Astrocyte of the hippocampus (primary cell): ENCODE data around the gene ABLIM1.
A peak's percentile ranks its signal among the peaks of the same experiment; 100 is the strongest.

ENCODE experiments used
- DNase-seq: peaks from one replicate; pipeline ENCODE4 v3.0.0; 2011; ENCODE audit warnings: low read depth, low spot score

Gene ABLIM1

DNA sequence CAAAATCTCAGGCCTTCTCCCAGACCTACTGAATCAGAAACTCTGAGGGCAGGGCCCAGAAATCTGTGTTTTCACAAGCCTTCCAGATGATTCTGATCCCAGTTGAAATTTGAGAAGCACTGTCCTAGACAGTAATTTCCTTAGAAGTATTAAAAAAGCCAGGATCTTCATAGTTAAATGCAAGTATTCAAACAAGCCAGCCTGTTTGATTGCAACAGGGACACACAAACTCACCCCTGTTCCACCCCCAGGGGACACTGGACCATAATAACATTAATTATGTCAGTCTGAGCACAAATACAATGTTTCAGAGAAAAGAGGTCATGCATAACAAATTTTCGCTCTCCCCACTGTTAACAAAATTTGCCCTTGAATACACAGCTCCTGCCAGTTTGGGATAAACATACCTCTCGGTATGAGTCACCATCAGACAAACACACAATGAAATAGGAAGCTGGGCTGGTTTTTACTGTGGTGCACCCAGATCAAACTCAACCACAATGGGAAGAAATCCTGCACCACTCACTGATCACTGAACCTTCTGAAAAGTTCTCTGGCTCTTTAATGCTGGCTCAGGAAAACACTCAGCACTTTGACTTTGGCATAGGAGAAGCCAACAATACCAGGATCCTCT, 34.3 kb downstream of the ABLIM1 start:
- peak; percentile 93 for DNase-seq

DNA sequence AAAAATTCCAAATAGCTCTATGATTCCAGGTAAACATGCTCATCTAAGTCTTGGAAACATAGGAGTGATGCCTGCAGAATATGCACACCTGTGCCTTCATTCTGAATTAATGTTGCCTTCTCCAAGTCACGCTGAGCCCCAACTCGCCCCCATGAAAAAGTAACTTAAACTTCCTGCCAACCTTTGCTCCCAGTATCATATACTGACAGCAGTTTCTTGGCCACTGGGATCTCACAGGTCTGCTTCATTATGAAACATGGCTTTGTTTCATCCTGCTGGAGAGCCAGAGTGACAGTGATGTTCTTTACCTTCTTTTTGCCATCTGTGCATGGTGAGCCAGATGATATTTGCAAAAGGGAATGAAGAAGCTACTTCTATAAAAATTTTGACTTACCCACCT, 34.9 kb downstream of the ABLIM1 start:
- no peak for DNase-seq

DNA sequence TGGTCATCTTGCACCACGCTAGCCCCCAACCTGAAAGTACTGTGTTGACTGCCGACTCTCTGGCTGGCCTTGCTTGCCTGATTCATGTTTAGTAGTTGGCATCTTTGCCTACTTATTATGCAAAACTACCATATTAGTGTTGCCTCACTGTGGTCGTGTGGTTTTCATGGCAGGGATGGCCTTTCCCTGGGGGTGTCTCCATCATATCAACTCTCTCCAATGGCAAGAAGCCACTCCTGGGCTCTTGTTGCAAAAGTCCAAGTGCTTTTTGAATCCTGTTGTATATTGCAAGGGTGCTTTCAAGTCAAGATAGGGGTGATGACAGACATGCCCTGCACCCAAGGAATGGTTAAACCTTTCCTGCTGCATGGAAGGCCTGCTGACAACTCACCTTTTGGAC, 39.4 kb downstream of the ABLIM1 start:
- DNase-seq, result peak; percentile 36

DNA sequence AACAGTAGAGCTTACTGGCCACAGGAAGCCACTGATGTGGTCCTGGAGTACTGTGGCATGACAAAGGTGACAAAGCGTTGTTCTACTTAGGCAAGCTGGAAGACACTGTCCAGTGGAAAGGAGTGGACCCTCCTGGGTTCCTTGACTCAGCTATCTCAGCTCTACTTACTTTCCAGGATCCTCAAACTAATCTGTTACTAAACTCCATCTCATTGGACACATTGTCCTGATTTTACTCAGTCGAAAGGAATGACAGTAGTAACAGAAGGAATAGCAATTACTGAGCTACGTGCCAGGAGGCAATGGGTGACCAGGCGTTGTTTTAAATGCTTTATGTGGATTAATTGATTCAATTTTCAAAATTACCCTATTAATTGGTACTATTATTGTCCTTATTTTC, 41.6 kb downstream of the ABLIM1 start:
- DNase-seq, result peak; percentile 10

DNA sequence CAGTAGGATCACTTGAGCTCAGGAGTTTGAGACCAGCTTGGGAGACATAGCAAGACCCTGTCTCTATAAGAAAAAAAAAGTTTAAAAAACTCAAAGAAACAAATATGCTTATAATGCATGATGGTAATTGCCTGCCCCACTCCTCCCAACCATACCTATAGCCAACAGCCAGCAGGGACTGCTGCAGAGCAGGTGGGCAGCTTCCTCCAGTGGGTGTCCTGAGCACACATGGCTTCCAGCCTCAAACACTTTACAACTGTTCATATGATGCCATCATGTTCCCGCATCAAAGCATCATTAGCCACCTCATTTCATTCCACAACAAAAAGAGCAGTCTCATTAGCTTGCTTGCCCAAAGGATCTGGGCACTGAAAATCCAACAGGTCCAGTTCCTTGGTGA, 42.0 kb downstream of the ABLIM1 start:
- DNase-seq, result no peak

DNA sequence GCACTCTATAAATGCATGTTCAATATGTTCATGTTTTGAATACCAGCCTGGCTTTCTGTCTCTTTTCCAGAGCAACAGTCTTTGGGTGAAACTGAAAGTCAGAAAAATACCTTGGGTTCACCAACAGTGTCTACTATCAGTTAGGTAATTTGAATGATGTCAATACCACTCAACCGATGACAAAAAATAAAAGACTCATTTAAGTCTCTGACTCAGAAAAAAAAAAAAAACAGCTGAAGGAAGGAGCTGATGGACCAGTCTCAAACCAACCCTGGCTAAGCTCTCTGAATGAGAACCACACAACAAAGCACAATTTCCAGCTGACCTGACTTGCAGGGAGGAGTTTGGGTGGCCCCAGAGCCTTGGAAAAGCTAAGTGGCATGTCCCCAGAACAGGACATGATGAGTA, 42.5 kb downstream of the ABLIM1 start:
- no peak for DNase-seq

DNA sequence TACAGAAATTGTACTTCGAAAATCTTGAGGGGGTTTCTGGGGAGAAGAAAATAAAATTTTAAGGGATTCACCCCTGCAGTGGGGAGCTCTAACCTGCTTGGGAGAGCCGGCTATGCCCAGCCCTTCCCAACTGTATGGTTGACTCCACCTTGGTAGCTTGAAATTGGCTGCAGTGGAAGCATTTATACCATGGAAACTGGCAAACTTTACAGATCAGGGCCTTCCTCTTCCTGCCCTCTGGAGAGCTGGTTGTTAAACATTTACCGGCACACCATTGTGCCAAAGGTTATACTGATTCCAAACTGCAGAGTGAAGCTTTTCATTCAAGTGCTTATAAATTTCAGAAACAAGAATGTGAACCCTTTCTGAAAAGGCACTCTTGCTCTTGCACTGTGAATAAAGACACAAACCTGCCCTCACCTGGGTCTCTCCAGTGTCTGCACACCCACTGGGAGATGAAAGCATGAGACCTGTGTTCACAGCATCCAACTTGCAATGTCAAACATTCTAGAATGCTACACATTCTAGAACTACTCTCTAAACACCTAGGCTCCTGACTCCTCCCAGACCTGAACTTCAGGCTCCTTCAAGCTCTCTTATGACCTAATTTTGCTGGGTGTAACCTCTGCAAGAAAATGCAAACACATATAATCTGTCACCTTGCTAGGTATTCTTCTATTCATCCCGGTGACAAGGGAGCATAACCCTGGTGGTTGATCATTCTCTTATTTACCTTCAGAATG, 44.7 kb downstream of the ABLIM1 start:
- no peak for DNase-seq

DNA sequence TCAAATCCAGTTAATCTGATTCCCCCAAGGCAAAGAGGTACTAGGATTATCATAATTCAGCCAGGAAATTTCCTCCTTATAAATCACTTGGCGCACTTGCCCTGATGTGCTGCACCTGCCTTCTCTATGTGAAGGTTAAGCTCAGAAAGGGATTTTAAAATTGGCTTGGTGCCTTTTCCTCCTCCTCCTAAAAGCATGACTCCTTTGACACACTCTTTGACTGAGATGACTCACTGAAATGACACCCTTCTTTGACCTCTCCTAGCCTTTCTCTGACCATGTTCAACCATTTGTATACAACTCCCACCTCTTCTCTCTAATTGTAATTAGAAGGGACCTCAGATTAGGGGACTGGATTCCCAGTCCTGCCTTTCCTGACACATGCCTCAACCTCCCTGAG, 46.5 kb downstream of the ABLIM1 start:
- DNase-seq, result no peak

DNA sequence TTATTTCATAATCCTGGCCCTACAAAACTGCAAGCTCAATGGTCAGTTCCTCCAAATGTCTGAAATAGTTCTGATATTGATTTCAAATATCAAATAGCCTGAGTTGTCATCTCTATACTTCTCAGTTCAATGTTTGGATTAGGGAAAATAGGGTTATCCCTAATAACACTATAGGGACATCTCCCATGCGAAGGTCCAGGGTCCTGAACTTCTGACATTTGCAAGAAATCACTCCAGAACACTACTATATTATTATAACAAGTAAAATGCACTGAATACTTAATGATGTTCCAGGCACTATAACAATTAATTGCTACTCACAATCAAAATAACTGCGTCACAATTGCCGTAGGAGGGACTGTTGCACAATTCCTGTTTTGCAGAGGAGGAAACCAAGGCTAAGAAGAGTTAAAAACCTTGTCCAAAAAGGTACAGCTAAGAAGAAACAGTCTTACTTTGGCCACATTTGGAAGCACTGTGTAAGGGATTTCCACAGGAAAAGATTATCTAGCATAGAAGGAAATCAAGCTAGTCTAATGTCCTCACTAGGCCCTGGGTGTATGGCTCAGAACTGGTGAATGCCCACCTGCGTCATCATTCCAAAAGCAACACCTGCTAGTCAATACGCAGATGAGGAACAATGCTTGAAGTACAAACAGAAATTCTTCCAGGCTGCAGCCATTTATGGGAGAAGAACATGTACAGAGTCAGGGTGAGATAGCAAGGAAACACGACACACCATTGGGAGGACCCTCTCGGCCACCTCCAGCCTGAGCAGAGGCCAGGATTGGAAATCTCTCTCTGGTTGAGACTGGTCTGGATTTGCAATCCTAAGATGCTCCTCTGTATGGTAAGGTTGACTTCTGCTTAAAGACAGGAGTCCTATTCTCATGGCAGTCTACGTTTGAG, 48.3 kb downstream of the ABLIM1 start:
- DNase-seq, result no peak

DNA sequence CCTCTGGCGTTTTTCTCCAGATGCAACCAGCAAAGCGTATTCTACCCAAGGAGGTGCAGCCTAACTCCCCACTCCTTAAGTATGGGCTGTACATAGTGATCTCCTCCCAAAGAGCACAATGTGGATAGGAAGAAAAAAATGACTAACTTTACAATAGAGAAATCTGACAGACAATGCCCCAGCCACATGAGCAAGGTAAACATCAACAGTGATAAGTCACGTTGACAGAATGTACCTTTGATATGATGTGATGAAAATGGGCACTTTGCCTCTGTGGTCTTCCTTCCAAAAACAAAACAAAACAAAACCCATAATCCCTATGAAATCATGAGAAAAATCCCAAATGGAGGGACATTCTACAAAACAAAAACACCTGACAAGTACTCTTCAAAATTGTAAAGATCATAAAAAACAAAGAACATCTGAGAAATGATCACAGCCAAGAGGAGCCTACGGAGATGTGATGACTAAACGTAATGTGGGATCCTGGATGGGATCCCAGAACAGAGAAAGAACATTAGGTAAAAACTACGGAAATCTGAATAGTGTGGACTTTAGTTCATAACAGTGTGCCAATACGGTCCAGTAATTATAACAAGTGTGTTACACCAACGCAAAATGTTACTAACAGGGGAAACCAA, 50.6 kb downstream of the ABLIM1 start:
- DNase-seq, result peak; percentile 69

DNA sequence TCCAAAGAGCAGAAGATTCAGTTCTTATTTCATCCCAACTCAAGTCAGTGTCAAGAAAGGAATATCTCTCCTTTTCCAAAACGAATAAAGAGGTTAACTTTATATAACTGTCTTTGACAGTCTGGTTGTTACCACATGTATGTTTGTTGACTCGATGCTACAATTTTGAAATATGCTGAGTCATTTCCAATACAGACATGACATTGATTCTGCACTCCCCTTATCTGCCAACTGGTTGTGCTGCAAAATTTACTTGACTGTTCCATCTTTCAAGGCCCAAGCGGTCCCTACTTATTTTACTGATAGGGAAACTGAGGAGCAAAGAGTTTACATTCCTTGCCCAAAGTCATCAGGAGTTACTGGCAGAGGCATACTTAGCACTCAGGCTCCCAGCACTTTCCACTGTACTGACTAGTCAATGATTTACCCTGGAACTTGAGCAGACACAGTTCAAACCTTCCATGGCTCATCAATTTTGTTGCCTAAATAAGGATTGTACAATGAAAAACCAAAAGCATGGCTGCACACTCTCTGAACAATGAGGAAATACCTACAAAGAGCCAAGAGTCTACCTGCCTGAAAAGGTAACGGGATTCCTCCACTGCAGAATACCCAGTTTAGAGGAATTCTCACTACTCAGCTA, 52.8 kb downstream of the ABLIM1 start:
- no peak for DNase-seq

DNA sequence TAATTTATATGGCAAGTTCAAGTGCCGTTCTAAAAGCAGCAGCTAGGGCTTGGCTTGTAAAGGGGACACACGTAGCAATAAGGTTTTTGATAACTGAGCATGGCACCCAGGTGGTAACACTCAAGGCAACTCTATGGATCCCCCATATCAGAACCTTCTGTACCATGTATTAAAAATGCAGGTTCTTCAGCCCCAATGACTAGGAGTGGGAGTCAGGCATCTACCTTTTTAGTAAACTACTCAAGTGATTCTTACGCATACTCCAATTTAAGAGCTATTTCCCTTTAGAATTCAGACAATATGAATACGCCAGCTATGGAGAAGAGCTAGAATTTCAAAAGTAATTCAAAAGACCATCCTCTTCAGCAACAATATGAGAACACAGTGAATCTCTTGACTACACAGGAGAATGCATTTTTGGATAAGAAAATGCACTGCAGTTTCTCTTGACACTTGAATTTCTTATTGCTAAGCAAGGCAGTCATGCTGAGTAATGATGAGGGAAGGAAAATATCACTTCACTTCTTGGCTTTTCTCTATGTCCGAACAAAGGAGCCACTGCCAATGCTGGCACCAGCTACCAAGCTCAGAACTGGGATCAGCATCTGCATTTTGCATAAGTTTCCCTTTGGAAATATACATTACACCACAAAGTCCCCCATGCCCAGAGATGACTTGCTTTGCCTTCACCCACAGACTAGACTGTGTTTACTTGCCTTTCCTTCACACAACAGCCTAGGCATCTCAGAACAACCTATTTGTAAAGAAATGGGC, 53.5 kb downstream of the ABLIM1 start:
- DNase-seq, result peak; percentile 15

DNA sequence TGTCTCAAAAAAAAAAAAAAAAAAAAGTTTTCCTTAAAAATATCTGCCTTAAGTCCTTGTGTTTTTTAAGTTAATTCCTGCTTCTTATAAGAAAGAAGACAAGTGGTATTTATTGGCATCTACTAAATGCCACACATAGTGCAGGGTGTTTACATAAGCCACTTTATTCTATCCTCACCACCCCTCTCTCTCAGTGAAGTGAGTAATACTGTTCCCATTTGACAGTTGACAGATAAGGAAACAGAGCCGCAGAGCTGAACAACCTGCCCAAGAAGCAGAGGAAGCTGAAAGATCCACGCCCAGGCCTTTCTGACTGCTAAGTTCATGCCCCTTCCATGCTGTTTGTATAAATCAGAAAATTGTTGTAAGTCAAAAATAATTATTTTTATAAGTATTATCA, 54.1 kb downstream of the ABLIM1 start:
- DNase-seq, result peak; percentile 37

DNA sequence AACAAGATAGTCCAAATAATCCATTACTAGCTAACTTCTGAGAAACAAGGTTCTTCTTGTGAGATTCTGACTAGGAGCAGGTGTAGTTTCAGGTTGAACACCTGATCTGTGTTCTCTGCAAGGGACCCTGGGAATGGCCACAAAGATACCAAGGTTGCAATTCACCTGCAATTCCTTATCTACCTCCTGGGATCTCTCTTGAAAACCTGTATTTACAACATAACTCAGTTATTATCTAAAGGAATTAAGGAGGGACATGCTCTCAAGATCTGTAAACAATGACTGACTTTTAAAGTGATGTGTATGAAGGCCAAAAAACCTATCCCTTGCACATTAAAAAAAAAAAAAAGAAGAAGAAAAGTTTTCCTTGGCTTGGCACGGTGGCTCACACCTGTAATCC, 54.8 kb downstream of the ABLIM1 start:
- no peak for DNase-seq

DNA sequence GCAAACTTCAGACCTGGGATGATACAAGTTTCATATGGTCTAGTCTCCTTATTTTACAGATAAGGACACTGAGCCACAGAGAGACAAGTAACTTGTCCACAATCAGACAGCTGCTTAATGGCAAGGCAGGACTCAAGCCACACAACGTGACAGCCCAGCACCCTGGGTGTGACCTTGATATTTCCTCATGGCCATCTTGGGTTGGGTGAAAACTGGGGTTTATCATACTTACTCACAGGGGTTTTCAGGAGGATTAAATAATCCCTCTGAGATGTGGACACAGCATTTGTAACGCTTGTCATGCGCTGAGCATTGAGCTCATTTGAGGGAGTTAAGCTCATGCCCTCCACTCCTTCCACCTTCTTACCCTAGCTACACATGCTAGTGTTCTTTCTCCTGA, 58.0 kb downstream of the ABLIM1 start:
- DNase-seq, result no peak

DNA sequence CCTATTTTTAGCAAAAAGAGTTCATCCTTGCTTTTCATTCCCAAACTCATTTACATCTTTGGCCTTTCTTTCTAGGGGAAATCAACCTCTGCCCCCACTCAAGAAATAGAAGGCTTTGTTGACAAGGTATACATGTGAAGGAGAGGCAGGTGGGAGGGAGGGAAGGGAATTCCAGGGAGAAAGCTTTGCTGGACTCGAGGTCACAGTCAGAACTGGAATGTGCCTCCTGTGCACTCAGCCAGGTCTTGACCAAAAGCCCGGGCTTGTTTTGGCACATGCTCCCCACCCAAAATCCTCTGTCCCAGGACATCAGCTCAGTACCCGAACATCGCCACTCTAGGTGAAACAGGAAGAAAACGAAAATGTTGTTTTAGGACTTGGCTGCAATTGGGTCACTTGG, 61.3 kb downstream of the ABLIM1 start:
- DNase-seq, result no peak

DNA sequence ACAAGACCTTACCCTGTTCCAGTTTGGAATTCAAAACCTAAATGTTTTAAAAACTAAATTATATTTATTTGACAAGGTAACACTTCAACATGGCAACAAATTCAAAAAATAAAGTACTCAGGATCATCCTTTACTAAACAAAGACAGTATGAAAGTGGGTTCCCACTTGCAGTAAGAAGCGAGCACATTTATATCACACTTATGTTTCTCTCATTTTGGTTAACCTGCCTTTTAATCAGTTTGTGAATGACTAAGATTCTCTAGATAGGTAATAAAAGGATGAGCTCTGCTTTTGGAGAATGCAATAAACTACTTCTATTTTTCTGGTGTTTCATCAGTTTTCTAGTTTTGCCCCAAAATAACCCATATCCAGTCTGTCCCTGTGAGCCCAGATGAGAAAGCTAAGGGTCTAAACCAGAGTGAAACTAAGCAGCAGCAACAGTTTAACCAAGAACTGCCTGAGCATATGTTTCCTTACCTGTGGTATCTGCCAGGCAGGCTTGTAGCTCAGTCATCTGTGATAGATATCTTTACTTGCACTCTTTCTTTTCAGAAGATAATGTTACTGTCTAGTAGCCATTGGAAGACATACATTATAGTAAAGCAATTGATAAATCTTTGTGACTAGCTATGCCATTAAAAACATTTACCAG, 64.1 kb downstream of the ABLIM1 start:
- DNase-seq, result no peak

DNA sequence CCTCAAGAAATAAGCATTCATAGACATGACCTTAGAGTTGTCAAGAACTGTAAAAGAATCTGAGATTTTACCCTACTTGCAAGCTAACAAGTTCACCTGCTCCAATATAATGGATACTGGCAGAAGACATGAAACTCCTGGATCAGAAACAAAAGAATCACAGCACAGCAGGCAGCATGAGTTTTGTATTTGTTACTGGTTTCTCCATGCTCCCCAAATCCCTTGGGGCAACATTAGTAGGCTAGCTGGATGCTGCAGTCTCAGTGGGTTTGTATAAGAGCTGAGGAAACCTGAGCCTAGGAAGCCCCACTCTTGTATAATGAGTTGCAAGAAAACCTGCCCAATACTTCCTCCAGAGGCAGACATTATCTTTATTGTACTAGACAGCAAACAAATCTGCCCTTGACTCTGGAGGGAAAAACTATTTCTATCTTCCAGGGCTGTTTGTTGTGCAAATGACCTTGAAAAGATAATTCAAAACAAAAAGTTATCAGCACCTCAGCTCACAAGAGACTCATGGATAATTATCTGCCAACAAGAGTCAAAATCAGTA, 64.8 kb downstream of the ABLIM1 start:
- DNase-seq, result no peak

DNA sequence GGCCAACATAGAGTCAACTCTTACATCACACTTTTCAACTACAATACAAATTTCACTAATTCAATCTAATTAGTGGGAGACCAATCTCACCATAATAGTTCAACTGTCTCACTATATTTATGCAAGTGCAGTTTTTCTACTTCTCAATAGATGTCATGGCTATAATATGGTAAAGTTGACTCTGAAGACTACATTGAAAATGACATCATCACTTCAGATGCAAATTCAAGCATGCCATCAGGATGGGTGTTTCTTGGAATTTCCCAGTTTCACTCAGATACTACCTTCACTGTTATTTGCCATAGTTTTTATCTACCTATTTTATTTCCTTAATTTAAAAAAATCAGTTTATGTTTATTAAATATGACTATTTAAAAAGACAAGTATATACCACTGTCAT, 67.1 kb downstream of the ABLIM1 start:
- DNase-seq, result no peak

DNA sequence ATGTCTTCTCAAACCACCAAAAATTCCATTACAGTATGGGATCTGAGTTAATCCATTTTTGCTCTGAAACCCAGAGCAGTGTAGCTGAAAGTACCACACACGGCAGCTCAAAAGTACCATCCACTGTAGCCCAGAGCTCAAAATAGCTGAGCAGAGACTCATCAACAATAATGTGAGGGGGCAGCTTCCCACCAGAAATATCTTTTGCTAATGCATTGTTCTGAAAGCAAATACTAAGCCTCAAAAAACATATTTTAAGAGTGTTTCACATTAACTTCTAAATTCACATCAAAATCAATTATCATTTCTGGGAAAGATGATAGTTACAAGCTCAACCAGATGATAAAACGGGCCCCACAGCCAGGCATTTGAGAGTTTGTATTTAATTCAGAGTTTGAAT, 73.7 kb downstream of the ABLIM1 start:
- peak; percentile 19 for DNase-seq
